GM12892 (cell line): ENCODE measurements around the gene GOLGA8N.
A peak's percentile ranks its signal among the peaks of the same experiment; 100 is the strongest.

Experiments used
- DNase-seq: peaks from one replicate; pipeline ENCODE4 v3.0.0; 2011; ENCODE audit not compliant: insufficient read length
- FAIRE-seq: peaks from 2 replicates; lab custom pipeline; 2011; peaks lifted over from hg19 to GRCh38; lab: Jason Lieb, UNC
- POLR2A ChIP-seq: IDR thresholded peaks from 2 replicates; pipeline ENCODE4 v1.6.1; 2011; ENCODE audit warnings: low read depth, low read length, control low read depth
- POLR2AphosphoS5 ChIP-seq: IDR thresholded peaks from 2 replicates; pipeline ENCODE4 v1.6.1; 2011; ENCODE audit warnings: low read depth, low read length, control low read depth
- TAF1 ChIP-seq: IDR thresholded peaks from 2 replicates; pipeline ENCODE4 v1.6.1; 2011; ENCODE audit warnings: low read depth, mild to moderate bottlenecking, control low read depth, low read length, borderline replicate concordance

The GOLGA8N gene

GRCh38 chr15:32637704-32638103 is 44.4 kb downstream of the GOLGA8N start:
- TF ChIP-seq POLR2A, result no peak
- TF ChIP-seq TAF1, result no peak
- TF ChIP-seq POLR2AphosphoS5, result no peak
- FAIRE-seq (no peak), DNase-seq (no peak)

- no peak for TF ChIP-seq POLR2A
- TF ChIP-seq POLR2AphosphoS5, result peak; percentile 38; the same call in 1 of the 2 replicates
- FAIRE-seq (no peak), DNase-seq (no peak)
Measured at GRCh38 chr15:32641517-32642059, 48.3 kb downstream of the GOLGA8N start, which contains the start of gene SCG5. SCG5 (plus strand) TSS chr15:32641710; CDS start chr15:32643593, 1,883 bp downstream.

GRCh38 chr15:32642667-32643435 is 49.6 kb downstream of the GOLGA8N start:
- TF ChIP-seq POLR2AphosphoS5 (no peak), TAF1 (no peak), POLR2A (no peak)
- DNase-seq (no peak), FAIRE-seq (no peak)

- TF ChIP-seq POLR2A, result no peak
- TF ChIP-seq POLR2AphosphoS5, result no peak
- no peak for TF ChIP-seq TAF1
- DNase-seq, result no peak
- FAIRE-seq, result no peak
Measured at GRCh38 chr15:32643907-32644445, 50.7 kb downstream of the GOLGA8N start.

GRCh38 chr15:32646291-32646690 is 53.0 kb downstream of the GOLGA8N start:
- no peak for DNase-seq
- no peak for FAIRE-seq
- TF ChIP-seq POLR2A, result no peak
- TF ChIP-seq TAF1, result no peak
- TF ChIP-seq POLR2AphosphoS5, result no peak

- DNase-seq, result no peak
- TF ChIP-seq POLR2AphosphoS5 (no peak), POLR2A (no peak), TAF1 (no peak)
- FAIRE-seq, result no peak
Measured at GRCh38 chr15:32649342-32649741, 56.1 kb downstream of the GOLGA8N start.

GRCh38 chr15:32651229-32651837 is 58.1 kb downstream of the GOLGA8N start:
- DNase-seq (peak; percentile 50), FAIRE-seq (peak; percentile 24)
- TF ChIP-seq POLR2AphosphoS5, result no peak

GRCh38 chr15:32652178-32652577 is 58.9 kb downstream of the GOLGA8N start:
- no peak for FAIRE-seq
- no peak for TF ChIP-seq TAF1
- TF ChIP-seq POLR2A, result no peak
- TF ChIP-seq POLR2AphosphoS5, result no peak

GRCh38 chr15:32656091-32656490 is 62.8 kb downstream of the GOLGA8N start:
- TF ChIP-seq POLR2AphosphoS5, result no peak
- no peak for TF ChIP-seq POLR2A
- TF ChIP-seq TAF1, result no peak
- DNase-seq, result no peak
- no peak for FAIRE-seq

More at GRCh38 chr15:32652178-32652577, 58.9 kb downstream of the GOLGA8N start:
- DNase-seq, result no peak

- FAIRE-seq, result no peak
- no peak for DNase-seq
Measured at GRCh38 chr15:32656496-32656895, 63.2 kb downstream of the GOLGA8N start.

More at GRCh38 chr15:32656496-32656895, 63.2 kb downstream of the GOLGA8N start:
- TF ChIP-seq TAF1, result no peak
- TF ChIP-seq POLR2AphosphoS5, result no peak
- no peak for TF ChIP-seq POLR2A
